ENCODE results near the gene RPS4Y2. TPM values are rescaled to one million over a fixed set of nuclear protein-coding genes. Genes with fewer than 3 reads are reported as not detected.

The RPS4Y2 gene
- total RNA-seq, 1 experiment from 2014 or later, result not detected

DNA sequence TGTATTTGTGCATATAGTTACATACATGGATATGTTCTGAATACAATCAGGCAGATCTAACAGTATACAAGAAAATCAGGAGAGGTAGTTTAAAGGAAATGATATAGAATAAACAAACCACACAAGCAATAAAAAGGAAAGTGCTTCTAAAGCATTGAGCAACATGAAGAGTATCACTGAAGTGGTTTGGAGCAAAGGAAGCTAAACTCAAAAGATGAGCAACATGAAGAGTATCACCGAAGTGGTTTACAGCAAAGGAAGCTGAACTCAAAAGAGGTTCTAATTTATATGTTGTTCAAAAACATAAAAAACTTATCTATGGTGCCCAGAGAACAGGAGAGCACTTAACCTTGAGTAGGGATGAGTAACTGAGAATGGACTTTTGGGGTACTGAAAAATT is 29.1 kb downstream of the RPS4Y2 start:
- H3K4me3 ChIP-seq, result no peak overlapping the region
- H3K4me1 ChIP-seq (replicated peaks), result no peaks in the 10 kb centered on the region
- no peak overlapping the region for H3K27ac ChIP-seq
- no peak for DNase-seq (ENCODE audit: low read depth in 1 of 2, low spot score in 2 of 2)
- no peaks in the 10 kb centered on the region for H3K36me3 ChIP-seq
- H3K27me3 ChIP-seq (replicated peaks), result no peaks in the 10 kb centered on the region
- no peaks in the 10 kb centered on the region for H3K9me3 ChIP-seq (replicated peaks)

DNA sequence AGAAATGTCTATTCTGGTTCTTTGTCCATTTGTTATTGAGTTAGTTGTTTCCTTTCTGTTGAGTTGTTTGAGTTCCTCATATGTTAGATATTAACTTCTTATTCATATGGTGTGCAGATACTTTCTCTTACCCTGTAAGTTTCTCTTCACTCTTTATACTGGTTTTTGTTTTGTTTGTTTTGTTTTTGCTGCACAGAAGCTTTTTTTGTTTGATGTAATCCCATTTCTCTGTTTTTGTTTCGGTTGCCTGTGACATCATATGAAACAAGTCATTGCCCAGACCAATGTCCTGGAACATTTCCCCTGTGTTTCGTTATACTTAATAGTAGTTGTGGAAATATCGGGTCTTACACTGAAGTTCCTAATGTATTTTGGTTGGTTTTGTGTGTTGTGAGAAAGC is 31.2 kb downstream of the RPS4Y2 start:
- Histone ChIP-seq H3K27me3 (replicated peaks) (no peaks in the 10 kb centered on the region), H3K4me1 (replicated peaks) (no peaks in the 10 kb centered on the region), H3K36me3 (no peaks in the 10 kb centered on the region), H3K9me3 (replicated peaks) (no peaks in the 10 kb centered on the region), H3K4me3 (no peak overlapping the region), H3K27ac (no peak overlapping the region)
- DNase-seq (ENCODE audit: low read depth in 1 of 2, low spot score in 2 of 2), result no peak

DNA sequence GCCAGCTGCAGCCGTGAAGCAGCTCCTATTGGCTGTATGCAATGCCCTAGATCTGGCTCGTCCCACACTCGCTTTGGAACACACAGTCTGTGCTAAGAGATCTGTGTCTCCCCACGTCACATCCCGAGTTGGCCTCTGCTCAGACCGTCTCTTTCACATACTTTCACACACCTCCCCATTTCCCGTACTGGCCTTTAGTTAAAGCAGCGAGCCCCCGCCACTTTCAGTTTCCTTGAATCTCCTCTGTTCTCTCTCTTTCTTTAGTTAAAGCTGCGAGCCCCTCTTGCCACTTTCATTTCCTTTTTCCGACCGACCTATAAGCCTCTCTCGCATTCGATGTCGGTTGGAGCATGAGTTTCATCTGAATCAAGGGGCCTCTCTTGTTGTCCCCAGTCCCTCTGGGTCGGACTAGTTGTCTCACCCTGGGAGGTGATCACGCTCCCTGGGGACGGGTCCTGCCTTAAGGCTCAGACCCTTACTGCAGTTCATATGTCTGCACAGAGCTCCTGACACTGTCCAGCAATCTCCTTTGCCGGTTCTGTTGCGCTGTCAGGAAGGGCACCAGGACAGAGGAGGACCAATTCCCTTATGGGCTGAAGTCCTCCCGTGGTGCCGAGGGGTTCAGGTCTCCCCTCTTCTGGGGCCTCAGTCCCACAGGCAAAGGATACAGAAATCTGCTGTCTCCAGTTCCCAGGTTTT is 42.6 kb downstream of the RPS4Y2 start:
- H3K4me3 ChIP-seq, result no peak overlapping the region
- DNase-seq (ENCODE audit: low read depth in 1 of 2, low spot score in 2 of 2), result no peak
- no peaks in the 10 kb centered on the region for H3K36me3 ChIP-seq
- H3K27ac ChIP-seq, result no peak overlapping the region
- no peaks in the 10 kb centered on the region for H3K27me3 ChIP-seq (replicated peaks)
- H3K4me1 ChIP-seq (replicated peaks), result no peaks in the 10 kb centered on the region
- no peaks in the 10 kb centered on the region for H3K9me3 ChIP-seq (replicated peaks)

DNA sequence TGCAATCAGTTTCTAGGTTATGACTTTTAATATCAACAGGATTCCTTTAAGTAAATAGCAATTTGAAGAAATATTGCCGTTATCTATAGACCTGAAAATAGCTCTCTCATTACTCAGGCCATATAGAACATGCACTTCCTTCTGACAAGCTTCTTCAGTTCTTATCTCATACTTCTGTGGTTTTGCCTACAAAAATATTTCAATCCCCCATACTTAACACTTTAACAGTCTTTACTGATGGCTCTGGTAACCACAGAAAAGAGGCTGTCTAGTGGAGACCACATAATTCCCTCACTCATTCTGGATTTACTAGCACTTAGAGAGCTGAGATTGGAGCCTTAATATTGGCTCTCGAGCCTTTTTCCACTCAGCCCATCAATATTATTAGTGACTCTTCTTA is 46.8 kb downstream of the RPS4Y2 start:
- Histone ChIP-seq H3K27me3 (replicated peaks) (no peaks in the 10 kb centered on the region), H3K4me1 (replicated peaks) (no peaks in the 10 kb centered on the region), H3K36me3 (no peaks in the 10 kb centered on the region), H3K9me3 (replicated peaks) (no peaks in the 10 kb centered on the region), H3K27ac (no peak overlapping the region), H3K4me3 (no peak overlapping the region)
- no peak for DNase-seq (ENCODE audit: low read depth in 1 of 2, low spot score in 2 of 2)

DNA sequence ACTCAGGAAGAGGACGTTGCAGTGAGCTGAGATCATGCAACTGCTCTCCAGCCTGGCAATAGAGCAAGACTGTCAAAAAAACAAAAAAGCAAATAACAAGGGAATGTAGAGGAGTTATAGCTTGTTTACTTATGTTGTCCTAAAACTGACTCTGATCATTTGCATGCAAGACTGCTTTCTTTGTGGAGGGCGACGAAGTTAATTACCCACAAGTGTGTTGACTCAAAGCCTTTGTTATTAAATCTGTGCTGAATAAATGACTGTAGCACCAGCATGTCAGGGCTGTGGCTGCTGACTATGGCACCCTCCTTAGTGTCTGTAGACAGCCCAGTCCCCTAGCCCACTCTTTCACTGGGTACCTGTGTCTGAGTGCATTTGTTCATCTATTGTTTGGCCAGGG is 50.3 kb downstream of the RPS4Y2 start:
- no peak for DNase-seq (ENCODE audit: low read depth in 1 of 2, low spot score in 2 of 2)
- no peaks in the 10 kb centered on the region for H3K27me3 ChIP-seq (replicated peaks)
- no peaks in the 10 kb centered on the region for H3K9me3 ChIP-seq (replicated peaks)
- H3K36me3 ChIP-seq, result no peaks in the 10 kb centered on the region
- no peak overlapping the region for H3K27ac ChIP-seq
- H3K4me1 ChIP-seq (replicated peaks), result no peaks in the 10 kb centered on the region
- no peak overlapping the region for H3K4me3 ChIP-seq

DNA sequence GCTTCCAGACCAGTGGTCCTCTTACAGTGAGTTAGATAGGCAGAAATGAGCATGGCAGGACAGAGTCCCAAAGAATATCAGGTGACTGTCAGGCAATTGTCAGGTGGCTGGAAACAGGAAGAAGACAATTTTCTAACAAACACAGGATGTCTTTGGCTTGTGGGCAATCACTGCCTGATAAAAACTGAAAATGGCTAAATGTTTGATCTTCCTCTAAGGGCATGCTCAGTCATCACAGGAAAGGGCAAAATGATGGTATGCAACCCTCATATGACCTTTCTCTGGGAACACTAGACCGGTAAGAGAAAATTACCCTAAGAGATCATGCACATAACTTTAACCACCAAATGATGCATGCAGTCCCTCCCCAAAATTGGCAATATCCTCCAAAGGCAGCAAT is 57.6 kb downstream of the RPS4Y2 start:
- Histone ChIP-seq H3K4me3 (no peak overlapping the region), H3K9me3 (replicated peaks) (no peaks in the 10 kb centered on the region), H3K4me1 (replicated peaks) (no peaks in the 10 kb centered on the region), H3K27me3 (replicated peaks) (no peaks in the 10 kb centered on the region), H3K36me3 (no peaks in the 10 kb centered on the region), H3K27ac (no peak overlapping the region)
- no peak for DNase-seq (ENCODE audit: low read depth in 1 of 2, low spot score in 2 of 2)

DNA sequence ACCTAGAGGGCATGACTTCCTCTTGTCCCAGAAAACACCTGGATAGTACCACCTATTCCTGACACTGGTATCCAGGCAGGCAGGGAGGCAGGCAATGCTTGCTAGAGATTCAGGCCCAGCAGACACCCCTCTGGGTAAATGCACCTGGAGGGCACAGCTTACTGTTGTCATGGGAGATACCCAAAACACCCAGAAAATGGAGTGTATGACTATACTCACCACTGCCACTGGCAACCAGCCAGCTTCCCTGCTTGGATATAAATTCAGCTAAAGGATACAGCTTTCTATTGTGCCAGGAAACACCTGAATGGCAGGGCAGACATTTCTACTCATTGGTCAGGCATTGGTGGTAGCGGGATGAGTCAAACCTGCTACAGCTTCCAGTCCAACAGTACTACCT is 58.9 kb downstream of the RPS4Y2 start:
- H3K9me3 ChIP-seq (replicated peaks), result no peaks in the 10 kb centered on the region
- no peaks in the 10 kb centered on the region for H3K27me3 ChIP-seq (replicated peaks)
- no peak overlapping the region for H3K27ac ChIP-seq
- no peaks in the 10 kb centered on the region for H3K4me1 ChIP-seq (replicated peaks)
- H3K4me3 ChIP-seq, result no peak overlapping the region
- no peak for DNase-seq (ENCODE audit: low read depth in 1 of 2, low spot score in 2 of 2)
- no peaks in the 10 kb centered on the region for H3K36me3 ChIP-seq

DNA sequence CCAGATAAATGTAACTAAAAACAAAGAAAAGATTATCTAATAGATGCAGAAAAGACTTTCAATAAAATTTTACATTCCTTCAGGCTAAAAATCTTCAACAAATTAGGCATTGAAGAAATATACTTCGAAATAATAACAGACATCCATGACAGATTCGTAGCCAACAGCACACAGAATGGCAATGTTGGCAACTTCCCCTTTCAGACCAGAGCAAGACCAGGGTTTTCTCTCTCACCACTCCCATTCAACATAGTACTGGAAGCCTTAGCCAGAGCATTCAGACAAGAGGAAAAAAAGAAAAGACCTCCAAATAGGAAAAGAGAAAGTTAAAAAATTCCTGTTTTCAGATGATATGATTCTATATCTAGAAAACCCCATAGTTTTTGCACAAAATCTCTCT is 61.2 kb downstream of the RPS4Y2 start:
- no peak overlapping the region for H3K4me3 ChIP-seq
- H3K27me3 ChIP-seq (replicated peaks), result no peaks in the 10 kb centered on the region
- no peaks in the 10 kb centered on the region for H3K9me3 ChIP-seq (replicated peaks)
- H3K36me3 ChIP-seq, result no peaks in the 10 kb centered on the region
- H3K4me1 ChIP-seq (replicated peaks), result no peaks in the 10 kb centered on the region
- DNase-seq (ENCODE audit: low read depth in 1 of 2, low spot score in 2 of 2), result no peak
- no peak overlapping the region for H3K27ac ChIP-seq

Other genes with a start within 250 kb of the RPS4Y2 start
- gene EIF1AY, start 180.3 kb upstream of the RPS4Y2 start, total RNA-seq (2014; rRNA removed; shearing (Covaris generic)), result 60.0 and 75.2 TPM in 2 replicates